Osteoblast (primary cell): Measurements from ENCODE around the gene BORCS5. TPM values are rescaled to one million over a fixed set of nuclear protein-coding genes. Genes with fewer than 3 reads are reported as not detected.

ENCODE experiments used
- DNase-seq: peaks from one replicate; pipeline ENCODE4 v3.0.0; 2011; ENCODE audit warnings: low spot score, mixed read lengths; ENCODE audit not compliant: insufficient read length; ENCODE audit errors: missing footprints
- H2AFZ ChIP-seq: 2 replicates; pipeline ENCODE4 v1.6.0; 2011; ENCODE audit warnings: mild to moderate bottlenecking, low read length
- H3K27ac ChIP-seq: 2 replicates; pipeline ENCODE4 v1.5.1; 2011; ENCODE audit warnings: mild to moderate bottlenecking, low read depth, low read length, moderate library complexity
- H3K27me3 ChIP-seq: 2 replicates; pipeline ENCODE4 v1.6.0; 2012; ENCODE audit warnings: mild to moderate bottlenecking, control low read depth, inconsistent platforms, low read length, moderate library complexity; ENCODE audit not compliant: insufficient read depth
- H3K36me3 ChIP-seq: 2 replicates; pipeline ENCODE4 v1.5.1; 2011; ENCODE audit warnings: mild to moderate bottlenecking, low read length, control low read depth, moderate library complexity; ENCODE audit not compliant: insufficient read depth
- H3K4me1 ChIP-seq: 2 replicates; pipeline ENCODE4 v1.5.1; 2011; ENCODE audit warnings: mild to moderate bottlenecking, low read length, control low read depth, moderate library complexity; ENCODE audit not compliant: insufficient read depth
- H3K4me2 ChIP-seq: 2 replicates; pipeline ENCODE4 v1.6.0; 2011; ENCODE audit warnings: mild to moderate bottlenecking, low read length; ENCODE audit not compliant: insufficient read depth
- H3K4me3 ChIP-seq: fragments of 200-600 bp; sonication (generic); 3 replicates; pipeline ENCODE4 v1.5.1; 2012; ENCODE audit warnings: mild to moderate bottlenecking, low read length, inconsistent platforms; ENCODE audit not compliant: insufficient read depth
- H3K79me2 ChIP-seq: 2 replicates; pipeline ENCODE4 v1.6.0; 2012; ENCODE audit warnings: mild to moderate bottlenecking, low read length, control low read depth, inconsistent platforms; ENCODE audit not compliant: insufficient read depth
- H3K9me3 ChIP-seq: 2 replicates; pipeline ENCODE4 v1.5.1; 2011; ENCODE audit warnings: low read depth, low read length, control low read depth
- H4K20me1 ChIP-seq: 2 replicates; pipeline ENCODE4 v1.6.0; 2012; ENCODE audit warnings: mild to moderate bottlenecking, low read length, control low read depth; ENCODE audit not compliant: insufficient read depth
- total RNA-seq: library from RNA; depleted of rRNA; stranded (reverse); fragments of >200 nt; gene quantifications from 2 replicates; pipeline ENCODE4 v1.2.3, GENCODE V29; 2012
- TF ChIP-seq, protein P1 (sequence below): IDR thresholded peaks from 2 replicates; pipeline ENCODE4 v1.5.1; 2011; ENCODE audit warnings: mild to moderate bottlenecking, low read depth, low read length, moderate library complexity; ENCODE audit errors: extremely low read depth

BORCS5 gene
- total RNA-seq, 1 donor = 14.8 TPM

DNA sequence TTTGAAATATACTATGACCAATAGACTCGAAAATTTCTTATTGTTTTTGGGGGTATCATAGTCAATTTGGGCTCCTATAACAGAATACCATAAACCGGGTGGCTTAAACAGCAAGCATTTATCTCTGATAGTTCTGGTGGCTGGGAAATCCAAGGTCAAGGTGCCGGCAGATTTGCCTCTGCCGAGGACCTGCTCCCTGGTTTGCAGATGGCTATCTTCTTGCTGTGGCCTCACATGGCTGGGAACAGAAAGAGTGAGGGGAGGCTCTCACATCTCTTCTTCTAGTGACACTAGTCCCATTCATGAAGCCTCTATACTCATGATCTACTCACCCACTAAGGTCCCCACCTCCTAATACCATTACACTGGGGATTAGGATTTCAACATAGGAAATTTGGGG, 70.7 kb downstream of the BORCS5 start:
- Histone ChIP-seq H3K36me3 (no peaks in the 10 kb centered on the region), H2AFZ (no peak overlapping the region), H3K4me2 (no peak overlapping the region), H3K79me2 (no peaks in the 10 kb centered on the region), H4K20me1 (no peaks in the 10 kb centered on the region), H3K27me3 (no peaks in the 10 kb centered on the region), H3K4me1 (peaks cover 23% of the 10 kb centered on the region), H3K9me3 (peaks cover 4% of the 10 kb centered on the region), H3K4me3 (no peak overlapping the region), H3K27ac (no peak overlapping the region)
- TF ChIP-seq, protein P1, sequence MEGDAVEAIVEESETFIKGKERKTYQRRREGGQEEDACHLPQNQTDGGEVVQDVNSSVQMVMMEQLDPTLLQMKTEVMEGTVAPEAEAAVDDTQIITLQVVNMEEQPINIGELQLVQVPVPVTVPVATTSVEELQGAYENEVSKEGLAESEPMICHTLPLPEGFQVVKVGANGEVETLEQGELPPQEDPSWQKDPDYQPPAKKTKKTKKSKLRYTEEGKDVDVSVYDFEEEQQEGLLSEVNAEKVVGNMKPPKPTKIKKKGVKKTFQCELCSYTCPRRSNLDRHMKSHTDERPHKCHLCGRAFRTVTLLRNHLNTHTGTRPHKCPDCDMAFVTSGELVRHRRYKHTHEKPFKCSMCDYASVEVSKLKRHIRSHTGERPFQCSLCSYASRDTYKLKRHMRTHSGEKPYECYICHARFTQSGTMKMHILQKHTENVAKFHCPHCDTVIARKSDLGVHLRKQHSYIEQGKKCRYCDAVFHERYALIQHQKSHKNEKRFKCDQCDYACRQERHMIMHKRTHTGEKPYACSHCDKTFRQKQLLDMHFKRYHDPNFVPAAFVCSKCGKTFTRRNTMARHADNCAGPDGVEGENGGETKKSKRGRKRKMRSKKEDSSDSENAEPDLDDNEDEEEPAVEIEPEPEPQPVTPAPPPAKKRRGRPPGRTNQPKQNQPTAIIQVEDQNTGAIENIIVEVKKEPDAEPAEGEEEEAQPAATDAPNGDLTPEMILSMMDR = no peak
- no peak for DNase-seq

DNA sequence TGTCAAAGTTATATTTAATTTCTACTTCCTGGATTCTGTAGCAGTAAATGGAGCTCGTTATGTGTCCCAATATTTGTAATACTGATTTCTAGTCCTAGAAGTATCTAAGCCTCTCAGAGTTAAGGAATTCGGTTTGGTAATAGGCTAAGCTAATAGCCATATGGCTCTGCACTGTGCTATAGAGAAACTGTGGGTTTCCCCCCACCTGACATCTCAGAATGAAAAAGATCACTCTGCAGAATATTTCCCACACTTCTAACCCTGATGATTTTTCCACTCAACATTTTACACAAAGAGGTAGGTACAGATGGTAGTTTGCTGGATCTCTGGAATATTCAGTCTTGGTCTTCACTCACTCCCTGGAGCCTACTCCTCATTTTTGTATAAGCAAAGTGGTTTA, 71.2 kb downstream of the BORCS5 start:
- Histone ChIP-seq H3K27ac (no peak overlapping the region), H3K4me3 (no peak overlapping the region), H4K20me1 (no peaks in the 10 kb centered on the region), H3K79me2 (no peaks in the 10 kb centered on the region), H2AFZ (no peak overlapping the region), H3K4me1 (peaks cover 23% of the 10 kb centered on the region), H3K4me2 (no peak overlapping the region), H3K36me3 (no peaks in the 10 kb centered on the region), H3K9me3 (peaks cover 4% of the 10 kb centered on the region), H3K27me3 (no peaks in the 10 kb centered on the region)
- TF ChIP-seq, protein P1 = no peak
- no peak for DNase-seq

DNA sequence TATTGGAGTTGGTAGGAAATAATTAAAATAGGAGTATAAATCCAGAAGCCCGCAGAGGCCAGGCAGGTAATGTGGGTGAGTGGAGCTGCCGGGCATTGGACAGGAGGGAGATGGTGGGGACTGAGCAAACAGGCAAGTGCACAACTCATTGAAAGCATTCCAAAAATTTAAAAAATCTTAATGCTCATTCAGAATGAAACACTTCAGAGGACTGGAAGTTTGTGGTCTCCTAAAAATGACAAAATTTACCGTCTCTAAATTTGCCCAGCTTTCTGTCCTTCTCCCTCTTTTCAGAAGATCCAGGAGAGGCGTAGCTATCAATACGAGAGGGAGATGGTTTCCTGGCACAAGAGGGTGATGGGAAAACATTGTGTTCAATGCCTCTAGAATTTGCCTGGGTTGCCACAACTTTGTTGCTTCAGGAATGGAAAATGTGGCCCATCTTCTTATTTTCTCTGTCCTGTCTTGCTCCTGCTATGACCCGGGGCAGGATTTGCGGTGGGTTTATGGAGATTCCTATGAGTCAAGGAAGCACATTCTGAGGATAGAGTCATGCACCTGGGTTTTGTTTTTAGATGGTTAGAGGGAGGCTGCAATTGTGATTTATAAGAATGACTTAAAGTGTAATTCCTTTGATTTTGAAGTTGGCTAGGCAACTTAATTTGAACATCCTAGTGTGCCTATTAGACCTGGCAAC, 72.2 kb downstream of the BORCS5 start:
- DNase-seq = no peak
- Histone ChIP-seq H3K4me1 (peaks cover 23% of the 10 kb centered on the region), H3K4me2 (no peak overlapping the region)

DNA sequence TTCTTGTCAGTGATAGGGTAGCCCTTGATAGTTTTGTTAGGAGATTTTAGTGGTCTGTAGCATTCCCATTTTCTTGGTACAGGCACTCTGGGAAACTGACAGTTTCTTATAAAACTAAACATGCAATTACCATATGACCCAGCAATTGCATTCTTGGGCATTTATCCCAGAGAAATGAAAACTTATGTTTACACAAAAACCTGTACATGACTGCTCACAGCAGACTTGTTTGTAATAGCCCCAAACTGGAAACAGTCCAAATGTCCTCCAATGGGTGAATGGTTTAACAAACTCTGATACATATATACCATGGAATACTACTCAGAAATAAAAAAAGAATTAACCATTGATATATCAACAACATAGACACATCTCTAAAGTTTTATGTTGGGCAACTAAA, 75.5 kb downstream of the BORCS5 start:
- no peak overlapping the region for H3K4me3 ChIP-seq
- no peaks in the 10 kb centered on the region for H3K27me3 ChIP-seq
- H3K9me3 ChIP-seq = no peaks in the 10 kb centered on the region
- H3K27ac ChIP-seq = peak overlapping the region; percentile 45
- H3K4me2 ChIP-seq = peak overlapping the region; percentile 56
- TF ChIP-seq, protein P1 = no peak
- no peak for DNase-seq
- no peak overlapping the region for H2AFZ ChIP-seq
- H3K4me1 ChIP-seq = peaks cover 14% of the 10 kb centered on the region
- peaks cover 6% of the 10 kb centered on the region for H4K20me1 ChIP-seq
- H3K79me2 ChIP-seq = no peaks in the 10 kb centered on the region
- peaks cover under 1% of the 10 kb centered on the region for H3K36me3 ChIP-seq

More for the DNA sequence above, 72.2 kb downstream of the BORCS5 start:
- no peaks in the 10 kb centered on the region for H3K79me2 ChIP-seq
- TF ChIP-seq, protein P1 = no peak
- H3K9me3 ChIP-seq = peaks cover under 1% of the 10 kb centered on the region
- H3K27ac ChIP-seq = no peak overlapping the region
- H2AFZ ChIP-seq = no peak overlapping the region
- no peak overlapping the region for H3K4me3 ChIP-seq
- no peaks in the 10 kb centered on the region for H3K36me3 ChIP-seq
- H4K20me1 ChIP-seq = peaks cover 6% of the 10 kb centered on the region
- H3K27me3 ChIP-seq = no peaks in the 10 kb centered on the region
